Activated CD4-positive, alpha-beta T cell treated with anti-CD3 and anti-CD28 coated beads for 4 hours (primary cell): ENCODE data around the gene CCL11.
"Not testable (repeated sequence)": the region's sequence is repeated elsewhere in the genome, so short reads cannot be mapped to it uniquely, and the experiment has no call there.

Source experiments
- DNase-seq, 2 donors: peaks; one replicate each; pipeline ENCODE4 v3.0.0-alpha.2; 2020

CCL11 gene

DNA sequence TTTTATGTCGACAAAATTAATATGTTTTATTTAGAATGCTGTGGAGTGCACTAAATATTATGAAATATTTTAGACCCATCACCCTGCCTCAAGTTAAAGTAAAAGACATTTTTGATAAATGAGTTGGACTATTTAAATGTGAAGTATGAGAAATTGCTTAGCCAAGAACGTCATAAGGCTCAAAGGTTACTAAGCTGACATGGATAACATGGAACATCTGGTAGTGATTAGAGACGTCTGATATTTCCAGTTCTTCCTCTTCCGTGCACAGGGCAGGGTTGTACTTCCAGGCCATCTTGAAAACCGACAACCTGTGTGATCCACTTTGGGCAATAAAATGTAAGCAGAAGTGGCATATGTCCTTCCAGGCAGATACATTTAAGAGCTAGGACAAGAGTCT, 26.5 kb downstream of the CCL11 start:
- DNase-seq, result no peak

DNA sequence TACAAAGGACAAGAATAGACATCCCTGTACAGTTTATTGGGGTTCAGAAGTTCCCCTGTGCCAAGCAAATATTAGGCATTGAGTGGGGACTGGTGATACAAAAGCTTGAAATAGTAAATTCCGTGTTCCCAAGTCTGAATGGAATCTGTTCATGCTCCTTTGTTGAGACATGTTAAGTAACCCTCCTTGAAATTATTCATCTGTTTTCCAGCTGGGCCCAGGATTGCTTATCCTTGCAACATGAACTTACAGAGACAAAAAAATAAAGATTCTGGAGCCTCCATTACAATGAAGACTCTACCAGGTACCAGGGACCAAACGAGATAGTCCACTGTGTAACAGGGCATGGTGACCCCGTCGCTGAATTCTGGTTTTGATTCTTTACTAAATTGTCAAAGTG, 27.6 kb downstream of the CCL11 start:
- no peak for DNase-seq

DNA sequence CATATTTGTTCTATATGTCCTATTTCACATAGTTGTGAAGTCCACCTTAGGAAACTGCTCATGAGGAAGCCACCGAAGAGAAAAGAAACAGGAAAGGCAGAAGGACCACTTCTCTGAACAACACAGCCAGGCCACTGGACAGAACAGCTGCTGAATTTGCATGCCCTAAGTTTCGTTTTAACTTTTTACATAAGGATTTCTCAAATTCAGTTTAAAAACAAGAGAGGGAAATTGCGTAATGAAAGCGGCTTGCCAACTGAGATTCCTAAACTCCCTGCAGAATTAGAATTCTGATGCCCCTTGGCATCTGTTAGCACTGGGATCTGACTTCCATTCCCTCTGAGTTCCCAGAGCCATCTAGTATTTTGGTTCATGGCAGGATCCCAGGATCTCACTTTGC, 28.7 kb downstream of the CCL11 start:
- DNase-seq, result no peak

DNA sequence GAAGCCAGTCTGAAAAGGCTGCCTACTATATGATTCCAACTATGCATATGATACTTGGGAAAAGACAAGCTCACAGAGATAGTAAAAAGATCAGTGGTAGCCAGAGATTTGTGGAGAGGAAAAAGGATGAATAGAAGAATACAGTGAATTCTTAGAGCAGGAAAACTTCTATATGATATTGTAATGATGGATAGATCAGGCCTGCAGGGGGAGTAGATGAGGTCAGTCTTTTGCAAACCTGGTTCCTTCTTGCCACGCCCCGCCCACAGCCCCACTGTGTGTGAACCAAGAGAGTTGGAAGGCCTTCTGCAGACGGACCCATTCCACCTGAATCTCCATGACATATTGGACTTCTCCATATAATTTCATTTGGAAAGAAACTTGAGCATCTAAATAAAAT, 32.9 kb downstream of the CCL11 start:
- no peak for DNase-seq

DNA sequence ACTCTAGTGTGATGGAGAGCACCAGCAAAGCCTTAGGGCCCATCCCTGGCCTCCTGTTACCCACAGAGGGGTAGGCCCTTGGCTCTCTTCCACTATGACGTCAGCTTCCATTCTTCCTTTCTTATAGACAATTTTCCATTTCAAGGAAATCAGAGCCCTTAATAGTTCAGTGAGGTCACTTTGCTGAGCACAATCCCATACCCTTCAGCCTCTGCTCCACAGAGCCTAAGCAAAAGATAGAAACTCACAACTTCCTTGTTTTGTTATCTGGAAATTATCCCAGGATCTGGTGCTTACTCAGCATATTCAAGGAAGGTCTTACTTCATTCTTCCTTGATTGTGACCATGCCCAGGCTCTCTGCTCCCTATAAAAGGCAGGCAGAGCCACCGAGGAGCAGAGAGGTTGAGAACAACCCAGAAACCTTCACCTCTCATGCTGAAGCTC, 33.5 kb downstream of the CCL11 start, which contains the start of gene CCL8:
Gene CCL8 (plus strand): TSS at position 397 of the 445 bp plus-strand sequence. CDS start 67 bp downstream, outside the sequence.
- no peak for DNase-seq

DNA sequence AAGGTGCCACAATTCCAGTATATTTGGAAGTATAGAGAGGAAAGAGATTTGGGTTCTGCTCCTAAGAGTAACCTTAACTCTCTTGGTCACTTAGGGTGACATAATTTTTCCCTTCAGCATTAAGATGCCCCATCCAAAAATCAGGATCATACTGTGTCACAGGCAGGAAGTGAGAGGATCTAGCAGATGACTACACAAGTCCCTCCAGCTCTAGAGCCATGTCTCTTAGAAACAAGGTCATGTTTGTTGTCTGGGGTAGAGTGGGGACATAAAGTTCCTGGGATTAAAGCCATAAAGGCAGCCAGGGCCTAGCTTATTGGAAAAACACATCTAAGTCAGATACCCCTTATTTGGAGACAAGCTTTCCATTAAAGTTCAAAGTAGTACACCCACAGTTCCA, 36.4 kb downstream of the CCL11 start:
- no peak for DNase-seq

DNA sequence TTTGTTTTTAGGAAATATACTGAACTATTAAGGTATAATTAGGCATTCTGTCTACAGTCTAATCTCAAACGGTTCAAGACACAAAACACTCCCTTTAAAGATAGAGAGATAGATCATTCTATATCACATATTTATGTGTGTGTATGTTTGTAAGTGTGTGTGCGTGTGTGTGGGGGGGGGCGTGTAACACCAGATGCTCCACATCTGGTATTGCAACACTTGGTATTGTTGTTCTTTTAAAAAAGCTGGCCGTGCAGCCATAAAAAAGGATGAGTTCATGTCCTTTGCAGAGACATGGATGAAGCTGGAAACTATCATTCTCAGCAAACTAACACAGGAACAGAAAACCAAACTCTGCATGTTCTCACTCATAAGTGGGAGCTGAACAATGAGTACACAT, 42.0 kb downstream of the CCL11 start:
- not testable (repeated sequence) for DNase-seq

DNA sequence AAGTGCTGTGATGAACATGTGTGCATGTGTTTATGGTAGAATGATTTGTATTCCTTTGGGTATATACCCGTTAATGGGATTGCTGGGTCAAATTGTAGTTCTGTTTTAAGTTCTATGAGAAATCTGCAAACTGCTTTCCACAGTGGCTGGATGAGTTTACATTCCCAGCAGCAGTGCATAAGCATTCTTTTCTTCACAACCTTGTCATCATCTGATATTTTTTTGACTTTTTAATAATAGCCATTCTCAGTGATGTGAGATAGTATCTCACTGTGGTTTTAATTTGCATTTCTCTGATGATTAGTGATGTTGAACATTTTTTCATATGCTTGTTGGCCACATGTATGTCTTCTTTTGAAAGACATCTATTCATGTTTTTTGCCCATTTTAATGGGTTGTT, 52.2 kb downstream of the CCL11 start:
- no peak for DNase-seq
